AG09309 (cell line): ENCODE measurements around the gene PCYT1A.

Source experiments
- DNase-seq: peaks from one replicate; pipeline ENCODE4 v3.0.0-alpha.2; 2010; ENCODE audit warnings: low read depth
- H3K4me3 ChIP-seq: 2 replicates; pipeline ENCODE4 v1.5.1; 2011; ENCODE audit warnings: mild to moderate bottlenecking, low read depth, low read length, moderate library complexity; ENCODE audit not compliant: control insufficient read depth
- TF ChIP-seq, protein P1 (sequence below): IDR thresholded peaks from 2 replicates; pipeline ENCODE4 v1.5.1; 2011; ENCODE audit warnings: mild to moderate bottlenecking, low read depth, low read length, inconsistent platforms; ENCODE audit not compliant: insufficient read depth, control insufficient read depth; ENCODE audit errors: missing control alignments

The PCYT1A gene

DNA sequence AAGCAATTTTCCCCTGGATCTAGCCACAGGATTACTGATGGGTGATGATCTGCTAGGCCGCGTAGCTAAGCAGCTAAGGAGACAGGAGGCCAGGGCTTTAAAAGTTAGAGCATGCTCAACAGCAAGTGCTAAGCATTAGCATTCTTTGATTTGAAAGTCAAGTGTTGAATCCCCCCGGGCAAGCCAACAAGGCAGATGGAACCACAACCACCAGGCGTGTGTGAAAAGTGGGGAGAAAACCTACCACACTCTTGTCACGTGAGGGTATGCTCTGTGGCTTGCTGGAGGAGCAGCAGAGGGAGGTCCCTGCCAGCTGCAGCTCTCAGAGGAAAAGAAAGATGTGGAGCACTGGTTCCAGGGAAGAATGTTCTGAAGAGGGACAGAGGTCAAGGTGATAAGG lies 50.3 kb downstream of the PCYT1A start:
- no peak for DNase-seq
- TF ChIP-seq, protein P1, sequence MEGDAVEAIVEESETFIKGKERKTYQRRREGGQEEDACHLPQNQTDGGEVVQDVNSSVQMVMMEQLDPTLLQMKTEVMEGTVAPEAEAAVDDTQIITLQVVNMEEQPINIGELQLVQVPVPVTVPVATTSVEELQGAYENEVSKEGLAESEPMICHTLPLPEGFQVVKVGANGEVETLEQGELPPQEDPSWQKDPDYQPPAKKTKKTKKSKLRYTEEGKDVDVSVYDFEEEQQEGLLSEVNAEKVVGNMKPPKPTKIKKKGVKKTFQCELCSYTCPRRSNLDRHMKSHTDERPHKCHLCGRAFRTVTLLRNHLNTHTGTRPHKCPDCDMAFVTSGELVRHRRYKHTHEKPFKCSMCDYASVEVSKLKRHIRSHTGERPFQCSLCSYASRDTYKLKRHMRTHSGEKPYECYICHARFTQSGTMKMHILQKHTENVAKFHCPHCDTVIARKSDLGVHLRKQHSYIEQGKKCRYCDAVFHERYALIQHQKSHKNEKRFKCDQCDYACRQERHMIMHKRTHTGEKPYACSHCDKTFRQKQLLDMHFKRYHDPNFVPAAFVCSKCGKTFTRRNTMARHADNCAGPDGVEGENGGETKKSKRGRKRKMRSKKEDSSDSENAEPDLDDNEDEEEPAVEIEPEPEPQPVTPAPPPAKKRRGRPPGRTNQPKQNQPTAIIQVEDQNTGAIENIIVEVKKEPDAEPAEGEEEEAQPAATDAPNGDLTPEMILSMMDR: no peak
- H3K4me3 ChIP-seq: no peak overlapping the region

DNA sequence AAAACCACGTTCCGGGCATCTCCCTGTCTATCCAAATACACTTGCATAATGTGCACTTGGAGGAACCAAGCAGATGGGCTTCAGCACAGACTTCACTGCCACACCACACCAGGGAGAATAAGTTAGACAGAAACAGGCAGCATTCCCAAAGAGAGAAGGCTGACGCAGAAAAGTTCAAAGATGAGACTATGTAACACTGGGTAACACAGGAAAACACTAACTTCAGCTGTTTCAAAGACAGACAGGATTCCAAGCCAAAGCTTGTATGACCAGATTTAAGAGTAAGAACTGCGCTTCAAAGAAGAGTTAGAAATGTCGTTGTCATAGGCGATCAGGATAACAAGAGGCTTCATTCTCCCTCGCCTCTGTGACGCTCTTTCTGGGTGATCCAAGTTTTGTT lies 51.3 kb downstream of the PCYT1A start:
- H3K4me3 ChIP-seq: no peak overlapping the region
- TF ChIP-seq, protein P1: no peak
- DNase-seq: no peak

DNA sequence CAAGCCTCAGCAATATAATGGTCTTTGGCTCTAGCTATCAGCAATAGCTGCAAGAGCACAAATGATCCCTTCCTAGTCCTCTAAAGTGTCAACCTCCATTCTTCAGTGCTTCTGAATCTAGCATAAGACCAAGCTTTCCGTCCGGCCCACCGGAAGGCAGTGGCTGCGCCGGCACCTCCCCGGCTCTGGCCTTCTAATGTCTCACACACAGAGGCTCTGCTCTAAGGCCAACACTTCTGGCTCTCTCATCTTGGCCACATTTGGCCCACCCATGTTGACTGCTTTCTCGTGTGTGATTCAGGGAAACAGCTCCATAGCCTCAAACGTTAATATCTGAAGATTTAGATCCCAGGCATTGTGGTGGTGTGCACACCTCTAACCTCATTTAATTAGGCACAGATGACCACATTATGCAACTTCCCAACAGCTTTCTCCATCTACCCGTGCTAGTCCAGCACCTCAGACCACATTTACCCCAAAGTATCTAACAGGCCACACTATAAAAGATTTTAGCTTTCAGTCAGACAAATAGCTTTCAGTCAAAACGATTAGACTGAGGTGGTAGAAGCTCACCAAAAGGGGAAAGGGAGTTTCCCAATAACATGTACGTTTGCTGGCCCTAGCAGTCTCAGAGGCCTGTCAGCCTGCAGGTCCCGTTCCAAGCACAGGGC lies 51.9 kb downstream of the PCYT1A start:
- TF ChIP-seq, protein P1: no peak
- H3K4me3 ChIP-seq: no peak overlapping the region
- no peak for DNase-seq

DNA sequence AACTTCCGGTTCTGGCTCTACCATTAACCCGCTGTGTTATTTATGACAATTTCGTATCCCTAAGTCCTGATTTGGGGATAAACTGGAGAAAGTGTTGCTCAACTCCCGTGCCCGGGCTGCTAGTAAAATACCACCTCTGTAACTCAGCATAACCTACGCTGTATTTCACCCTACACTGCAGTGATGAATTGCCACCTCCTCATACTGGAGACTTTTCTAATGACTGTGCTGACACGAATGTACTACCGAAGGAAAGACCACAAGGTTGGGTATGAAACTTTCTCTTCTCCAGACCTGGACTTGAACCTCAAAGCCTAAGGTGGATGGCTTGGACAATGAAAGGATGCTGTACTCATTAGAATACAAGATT lies 54.7 kb downstream of the PCYT1A start:
- no peak overlapping the region for H3K4me3 ChIP-seq
- DNase-seq: no peak
- TF ChIP-seq, protein P1: no peak

DNA sequence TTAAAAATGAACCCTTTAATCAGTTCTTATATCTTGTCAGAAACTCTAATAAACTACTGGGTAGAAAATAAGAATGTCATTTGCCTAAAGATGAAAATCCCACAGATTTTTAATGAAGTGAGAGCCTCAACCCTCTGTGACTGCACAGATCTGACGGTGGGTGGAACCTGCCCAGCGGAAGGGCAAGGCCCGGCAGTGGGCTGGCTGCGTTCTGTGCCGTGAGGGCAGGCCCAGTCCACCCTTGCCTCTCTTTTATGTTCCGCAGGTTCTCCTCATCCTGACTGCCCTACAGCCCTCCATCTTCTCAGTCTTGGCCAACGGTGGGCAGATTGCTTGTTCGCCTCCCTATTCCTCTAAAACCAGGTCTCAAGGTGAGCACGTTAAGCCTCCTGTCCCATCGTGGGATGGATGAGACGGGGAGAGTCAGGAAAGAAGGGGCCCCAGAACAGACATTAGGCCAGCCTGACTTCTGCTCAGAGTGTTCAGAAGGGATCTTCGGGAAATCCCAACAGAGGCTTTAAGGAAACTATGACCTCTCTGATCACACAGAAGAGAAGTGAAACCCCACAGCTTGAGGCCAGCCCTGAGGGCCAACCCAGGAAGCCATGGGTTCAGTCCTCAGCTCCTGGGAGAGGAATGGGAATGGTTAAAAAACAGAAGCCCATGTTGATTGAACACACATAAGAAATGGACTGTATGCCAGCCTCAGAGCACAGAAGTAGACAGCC lies 55.2 kb downstream of the PCYT1A start:
- H3K4me3 ChIP-seq: no peak overlapping the region
- no peak for DNase-seq
- TF ChIP-seq, protein P1: no peak

DNA sequence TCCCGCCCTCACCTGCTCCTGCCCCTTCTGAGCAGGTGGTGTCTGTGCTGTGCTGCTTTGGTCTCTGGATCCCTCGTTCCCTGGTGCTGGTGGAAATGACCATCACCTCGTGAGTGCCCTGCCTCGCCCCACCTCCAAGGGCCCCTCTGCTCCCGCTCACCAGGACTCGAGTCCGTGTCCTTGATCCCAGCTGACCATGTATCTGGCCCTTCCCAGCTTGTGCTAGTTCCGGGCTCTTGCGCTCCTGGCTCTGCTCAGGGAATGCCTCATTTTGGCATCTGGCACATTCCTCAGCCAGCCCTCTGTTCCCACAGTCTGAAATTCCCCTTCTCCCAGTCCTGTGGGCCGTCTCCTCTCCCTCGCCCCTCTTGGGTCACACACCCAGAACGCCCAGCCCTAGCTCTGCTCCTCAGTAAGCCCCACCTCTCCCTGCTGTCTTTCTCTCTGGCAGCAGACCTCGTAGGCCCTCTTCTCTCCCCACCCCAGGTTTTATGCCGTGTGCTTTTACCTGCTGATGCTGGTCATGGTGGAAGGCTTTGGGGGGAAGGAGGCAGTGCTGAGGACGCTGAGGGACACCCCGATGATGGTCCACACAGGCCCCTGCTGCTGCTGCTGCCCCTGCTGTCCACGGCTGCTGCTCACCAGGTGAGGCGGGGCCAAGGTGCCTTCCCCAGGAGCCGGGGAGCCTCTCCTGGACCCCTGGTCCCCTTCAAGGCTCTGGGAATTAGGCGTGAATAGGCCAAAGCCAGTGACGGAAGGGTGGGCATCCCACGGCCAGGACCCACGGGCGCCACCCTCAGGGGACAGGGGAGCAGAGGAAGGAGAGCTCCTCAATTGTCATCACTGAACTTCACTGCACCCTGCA lies 59.7 kb downstream of the PCYT1A start:
- TF ChIP-seq, protein P1: no peak
- no peak overlapping the region for H3K4me3 ChIP-seq
- DNase-seq: no peak
